ENCODE measurements around the gene ADAMTSL5. TPM values are rescaled to one million over a fixed set of nuclear protein-coding genes. Genes with fewer than 3 reads are reported as not detected.
A peak's percentile ranks its signal among the peaks of the same experiment; 100 is the strongest.
"Not testable (repeated sequence)": the region's sequence is repeated elsewhere in the genome, so short reads cannot be mapped to it uniquely, and the experiment has no call there.

The ADAMTSL5 gene
- total RNA-seq, 5 donors from 2014 or later (not counting 1 experiment from before 2014, with no cell fraction given): 5.7 to 7.9 (median 6.9) TPM

- H3K9me3 ChIP-seq: no peaks in the 10 kb centered on the region
- Mint-ChIP-seq H3K4me3 (peak within 1 kb of the TSS in 1 of 3 donors; percentile 59), H3K27me3 (peaks cover 34 to 45% of the 10 kb centered on the region in 2 donors), H3K27ac (no peak within 1 kb of the TSS), H3K36me3 (no peaks in the 10 kb centered on the region), H3K4me1 (peaks cover 4 to 8% (median 7%) of the 10 kb centered on the region in 3 donors), H3K9me3 (no peaks in the 10 kb centered on the region)
- ChIA-PET CTCF (no interaction called here), POLR2A (interaction anchor here in 1 of 2 donors (0.6 kb wide), 1 partner anchor 74 kb away, joined by 4 read pairs; the partner anchor contains the start of gene APC2)
- no peak for DNase-seq
- H3K27ac ChIP-seq (ENCODE audit: low read length): no peak within 1 kb of the TSS
- H3K36me3 ChIP-seq (ENCODE audit: control insufficient read depth in 2 of 2, extremely low read depth in 1 of 2, insufficient read depth in 1 of 2, low read length in 1 of 2): no peaks in the 10 kb centered on the region
- WGBS (ENCODE audit: insufficient coverage): 15% methylated on average over 87 of the region's 92 CpGs
- H3K4me3 ChIP-seq (ENCODE audit: control insufficient read depth in 1 of 2, extremely low read depth in 1 of 2, low read length in 1 of 2): no peak within 1 kb of the TSS
- peak in 3 of 4 experiments; percentile 30 to 43 (median 39) for ATAC-seq (replicated peaks in 1 of 4)
- H3K4me1 ChIP-seq (ENCODE audit: control insufficient read depth in 1 of 2, extremely low read depth in 1 of 2, insufficient read depth in 2 of 2, low read length in 2 of 2): no peaks in the 10 kb centered on the region
- peaks cover 5 to 76% of the 10 kb centered on the region in 2 experiments for H3K27me3 ChIP-seq (replicated peaks in 1 of 2; ENCODE audit: control insufficient read depth in 2 of 2, extremely low read depth in 1 of 2, insufficient read depth in 2 of 2, low read length in 1 of 2)
These were observed 10.8 kb upstream of the ADAMTSL5 start, which contains the start of gene PLK5 for GRCh38 chr19:1523412-1524286. Gene PLK5, plus strand, starts transcription at chr19:1524077. Its CDS starts 2,920 bp downstream, at chr19:1526997.

GRCh38 chr19:1522838-1523237, 10.0 kb upstream of the ADAMTSL5 start:
- DNase-seq: no peak
- no peak overlapping the region for H3K27ac ChIP-seq (ENCODE audit: low read length)
- no peaks in the 10 kb centered on the region for H3K4me1 ChIP-seq (ENCODE audit: control insufficient read depth in 1 of 2, extremely low read depth in 1 of 2, insufficient read depth in 2 of 2, low read length in 2 of 2)
- H3K9me3 ChIP-seq: no peaks in the 10 kb centered on the region
- H3K27me3 ChIP-seq (replicated peaks in 1 of 2; ENCODE audit: control insufficient read depth in 2 of 2, extremely low read depth in 1 of 2, insufficient read depth in 2 of 2, low read length in 1 of 2): peaks cover 5 to 76% of the 10 kb centered on the region in 2 experiments
- H3K4me3 ChIP-seq (ENCODE audit: control insufficient read depth in 1 of 2, extremely low read depth in 1 of 2, low read length in 1 of 2): no peak overlapping the region
- WGBS (ENCODE audit: insufficient coverage): 83% methylated on average over 14 of the region's 18 CpGs
- H3K27ac Mint-ChIP-seq: no peak overlapping the region
- H3K36me3 Mint-ChIP-seq: no peaks in the 10 kb centered on the region
- H3K4me3 Mint-ChIP-seq: no peak overlapping the region
- no peaks in the 10 kb centered on the region for H3K36me3 ChIP-seq (ENCODE audit: control insufficient read depth in 2 of 2, extremely low read depth in 1 of 2, insufficient read depth in 1 of 2, low read length in 1 of 2)
- ATAC-seq (replicated peaks in 1 of 4): no peak
- H3K27me3 Mint-ChIP-seq: peaks cover 34 to 46% of the 10 kb centered on the region in 2 donors
- CTCF ChIA-PET: no interaction called here
- H3K4me1 Mint-ChIP-seq: peaks cover 4 to 8% (median 7%) of the 10 kb centered on the region in 3 donors
- POLR2A ChIA-PET: no interaction called here
- H3K9me3 Mint-ChIP-seq: no peaks in the 10 kb centered on the region

GRCh38 chr19:1522061-1522460, 9.2 kb upstream of the ADAMTSL5 start:
- H3K4me1 Mint-ChIP-seq: peaks cover 4 to 8% (median 7%) of the 10 kb centered on the region in 3 donors

GRCh38 chr19:1521636-1522035, 8.8 kb upstream of the ADAMTSL5 start:
- Histone ChIP-seq H3K27ac (ENCODE audit: low read length) (no peak overlapping the region), H3K36me3 (ENCODE audit: control insufficient read depth in 2 of 2, extremely low read depth in 1 of 2, insufficient read depth in 1 of 2, low read length in 1 of 2) (no peaks in the 10 kb centered on the region), H3K27me3 (replicated peaks in 1 of 2; ENCODE audit: control insufficient read depth in 2 of 2, extremely low read depth in 1 of 2, insufficient read depth in 2 of 2, low read length in 1 of 2) (peaks cover 5 to 68% of the 10 kb centered on the region in 2 experiments), H3K4me1 (ENCODE audit: control insufficient read depth in 1 of 2, extremely low read depth in 1 of 2, insufficient read depth in 2 of 2, low read length in 2 of 2) (no peaks in the 10 kb centered on the region), H3K4me3 (ENCODE audit: control insufficient read depth in 1 of 2, extremely low read depth in 1 of 2, low read length in 1 of 2) (no peak overlapping the region), H3K9me3 (no peaks in the 10 kb centered on the region)
- Mint-ChIP-seq H3K36me3 (no peaks in the 10 kb centered on the region), H3K4me1 (peaks cover 4 to 8% (median 7%) of the 10 kb centered on the region in 3 donors), H3K9me3 (no peaks in the 10 kb centered on the region), H3K27me3 (peaks cover 27 to 37% of the 10 kb centered on the region in 2 donors), H3K27ac (no peak overlapping the region), H3K4me3 (no peak overlapping the region)
- ChIA-PET CTCF (no interaction called here), POLR2A (no interaction called here)
- 81% methylated on average over 9 of the region's 14 CpGs for WGBS (ENCODE audit: insufficient coverage)
- ATAC-seq (replicated peaks in 1 of 4) (no peak), DNase-seq (no peak)

More at GRCh38 chr19:1522061-1522460, 9.2 kb upstream of the ADAMTSL5 start:
- Mint-ChIP-seq H3K27ac (no peak overlapping the region), H3K4me3 (no peak overlapping the region), H3K9me3 (no peaks in the 10 kb centered on the region), H3K27me3 (peaks cover 29 to 40% of the 10 kb centered on the region in 2 donors), H3K36me3 (no peaks in the 10 kb centered on the region)
- H3K27ac ChIP-seq (ENCODE audit: low read length): no peak overlapping the region
- H3K4me3 ChIP-seq (ENCODE audit: control insufficient read depth in 1 of 2, extremely low read depth in 1 of 2, low read length in 1 of 2): no peak overlapping the region
- H3K27me3 ChIP-seq (replicated peaks in 1 of 2; ENCODE audit: control insufficient read depth in 2 of 2, extremely low read depth in 1 of 2, insufficient read depth in 2 of 2, low read length in 1 of 2): peaks cover 5 to 72% of the 10 kb centered on the region in 2 experiments
- H3K9me3 ChIP-seq: no peaks in the 10 kb centered on the region
- CTCF ChIA-PET: no interaction called here
- H3K4me1 ChIP-seq (ENCODE audit: control insufficient read depth in 1 of 2, extremely low read depth in 1 of 2, insufficient read depth in 2 of 2, low read length in 2 of 2): no peaks in the 10 kb centered on the region
- no peak for ATAC-seq (replicated peaks in 1 of 4)
- no peaks in the 10 kb centered on the region for H3K36me3 ChIP-seq (ENCODE audit: control insufficient read depth in 2 of 2, extremely low read depth in 1 of 2, insufficient read depth in 1 of 2, low read length in 1 of 2)
- 75% methylated on average over 6 of the region's 10 CpGs for WGBS (ENCODE audit: insufficient coverage)
- POLR2A ChIA-PET: no interaction called here
- DNase-seq: no peak

GRCh38 chr19:1520203-1520780, 7.5 kb upstream of the ADAMTSL5 start:
- ATAC-seq (replicated peaks in 1 of 4): no peak
- no peaks in the 10 kb centered on the region for H3K9me3 ChIP-seq
- Mint-ChIP-seq H3K4me3 (no peak overlapping the region), H3K36me3 (no peaks in the 10 kb centered on the region), H3K27me3 (peaks cover 17 to 25% of the 10 kb centered on the region in 2 donors), H3K4me1 (peaks cover 4 to 8% (median 7%) of the 10 kb centered on the region in 3 donors), H3K27ac (no peak overlapping the region), H3K9me3 (no peaks in the 10 kb centered on the region)
- H3K27me3 ChIP-seq (replicated peaks in 1 of 2; ENCODE audit: control insufficient read depth in 2 of 2, extremely low read depth in 1 of 2, insufficient read depth in 2 of 2, low read length in 1 of 2): peaks cover 5 to 57% of the 10 kb centered on the region in 2 experiments
- WGBS (ENCODE audit: insufficient coverage): 72% methylated on average over 12 of the region's 17 CpGs
- H3K4me3 ChIP-seq (ENCODE audit: control insufficient read depth in 1 of 2, extremely low read depth in 1 of 2, low read length in 1 of 2): no peak overlapping the region
- no peaks in the 10 kb centered on the region for H3K36me3 ChIP-seq (ENCODE audit: control insufficient read depth in 2 of 2, extremely low read depth in 1 of 2, insufficient read depth in 1 of 2, low read length in 1 of 2)
- POLR2A ChIA-PET: no interaction called here
- no peaks in the 10 kb centered on the region for H3K4me1 ChIP-seq (ENCODE audit: control insufficient read depth in 1 of 2, extremely low read depth in 1 of 2, insufficient read depth in 2 of 2, low read length in 2 of 2)
- DNase-seq: no peak
- CTCF ChIA-PET: no interaction called here
- H3K27ac ChIP-seq (ENCODE audit: low read length): no peak overlapping the region

- DNase-seq; H3K36me3 ChIP-seq (ENCODE audit: control insufficient read depth in 2 of 2, extremely low read depth in 1 of 2, insufficient read depth in 1 of 2, low read length in 1 of 2); H3K27ac Mint-ChIP-seq; H3K4me3 Mint-ChIP-seq; CTCF ChIA-PET; ATAC-seq (replicated peaks in 1 of 4); H3K4me1 Mint-ChIP-seq; H3K36me3 Mint-ChIP-seq; H3K4me3 ChIP-seq (ENCODE audit: control insufficient read depth in 1 of 2, extremely low read depth in 1 of 2, low read length in 1 of 2); H3K4me1 ChIP-seq (ENCODE audit: control insufficient read depth in 1 of 2, extremely low read depth in 1 of 2, insufficient read depth in 2 of 2, low read length in 2 of 2); H3K9me3 Mint-ChIP-seq; POLR2A ChIA-PET; H3K27ac ChIP-seq (ENCODE audit: low read length); H3K9me3 ChIP-seq: not testable (repeated sequence)
- H3K27me3 Mint-ChIP-seq: peaks cover 13 to 20% of the 10 kb centered on the region in 2 donors
- peaks cover 5 to 57% of the 10 kb centered on the region in 2 experiments for H3K27me3 ChIP-seq (replicated peaks in 1 of 2; ENCODE audit: control insufficient read depth in 2 of 2, extremely low read depth in 1 of 2, insufficient read depth in 2 of 2, low read length in 1 of 2)
- 78% methylated on average over 5 of the region's 8 CpGs for WGBS (ENCODE audit: insufficient coverage)
These were observed 7.0 kb upstream of the ADAMTSL5 start for GRCh38 chr19:1519802-1520201.
